ENCODE measurements around the gene GALNT16.

The GALNT16 gene

DNA sequence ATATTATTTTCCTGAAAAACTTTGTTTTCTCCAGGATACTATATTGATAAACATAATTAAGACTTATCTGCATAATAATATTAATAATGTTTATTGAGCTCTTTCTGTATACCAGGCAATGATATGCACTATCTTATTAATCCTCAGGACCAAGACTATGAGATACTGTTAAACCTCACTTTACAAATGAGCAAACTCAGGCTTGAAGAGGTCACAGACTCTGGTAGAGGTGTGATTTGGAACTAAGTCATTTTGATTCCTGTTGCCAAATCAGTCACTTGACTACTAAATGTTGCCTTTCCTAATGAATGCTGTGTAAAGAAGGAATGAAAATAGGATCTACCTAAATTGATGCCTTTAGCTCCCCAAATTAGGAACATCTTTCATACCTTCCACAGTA lies 145.8 kb downstream of the GALNT16 start:
- Histone ChIP-seq H3K27ac (ENCODE audit: low read length) (no peak overlapping the region), H3F3A (ENCODE audit: insufficient read depth, low read length) (no peaks in the 10 kb centered on the region), H3K27me3 (replicated peaks; ENCODE audit: insufficient read depth, low read length) (no peaks in the 10 kb centered on the region), H3K9ac (ENCODE audit: low read length) (no peak overlapping the region), H3K4me1 (ENCODE audit: low read length) (no peaks in the 10 kb centered on the region), H3K79me2 (ENCODE audit: low read length) (peaks cover 67% of the 10 kb centered on the region), H3K4me2 (ENCODE audit: low read depth, low read length) (no peak overlapping the region), H3K36me3 (replicated peaks; ENCODE audit: insufficient read depth, low read length) (no peaks in the 10 kb centered on the region), H3K9me3 (replicated peaks; ENCODE audit: insufficient read depth, low read length) (no peaks in the 10 kb centered on the region), H4K20me1 (ENCODE audit: insufficient read depth, low read length) (no peaks in the 10 kb centered on the region), H3K9me2 (replicated peaks; ENCODE audit: insufficient read depth, low read length) (no peaks in the 10 kb centered on the region), H2AFZ (ENCODE audit: low read length) (no peak overlapping the region), H3K4me3 (ENCODE audit: low read length) (no peak overlapping the region)
- TF ChIP-seq, protein P1, sequence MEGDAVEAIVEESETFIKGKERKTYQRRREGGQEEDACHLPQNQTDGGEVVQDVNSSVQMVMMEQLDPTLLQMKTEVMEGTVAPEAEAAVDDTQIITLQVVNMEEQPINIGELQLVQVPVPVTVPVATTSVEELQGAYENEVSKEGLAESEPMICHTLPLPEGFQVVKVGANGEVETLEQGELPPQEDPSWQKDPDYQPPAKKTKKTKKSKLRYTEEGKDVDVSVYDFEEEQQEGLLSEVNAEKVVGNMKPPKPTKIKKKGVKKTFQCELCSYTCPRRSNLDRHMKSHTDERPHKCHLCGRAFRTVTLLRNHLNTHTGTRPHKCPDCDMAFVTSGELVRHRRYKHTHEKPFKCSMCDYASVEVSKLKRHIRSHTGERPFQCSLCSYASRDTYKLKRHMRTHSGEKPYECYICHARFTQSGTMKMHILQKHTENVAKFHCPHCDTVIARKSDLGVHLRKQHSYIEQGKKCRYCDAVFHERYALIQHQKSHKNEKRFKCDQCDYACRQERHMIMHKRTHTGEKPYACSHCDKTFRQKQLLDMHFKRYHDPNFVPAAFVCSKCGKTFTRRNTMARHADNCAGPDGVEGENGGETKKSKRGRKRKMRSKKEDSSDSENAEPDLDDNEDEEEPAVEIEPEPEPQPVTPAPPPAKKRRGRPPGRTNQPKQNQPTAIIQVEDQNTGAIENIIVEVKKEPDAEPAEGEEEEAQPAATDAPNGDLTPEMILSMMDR (IDR thresholded peaks at IDR 0.05; ENCODE audit: low read length): no peak
- no peak for TF ChIP-seq EZH2phosphoT487 (IDR thresholded peaks at IDR 0.05; ENCODE audit: low read length)
- no peak for TF ChIP-seq EZH2 (optimal IDR thresholded peaks at IDR 0.05; ENCODE audit: low read depth, low read length)
- no peak for DNase-seq

Data from MM.1S (cell line).